RWPE1 (cell line): ENCODE measurements around the gene TMEM130.

Experiments used
- CTCF ChIA-PET: fragments of 350-600 bp; sonication (Branson Sonifier 250); formaldehyde crosslinking; extraction: SDS; loops from one replicate; lab custom pipeline; 2021; lab: Yijun Ruan, JAX
- POLR2A ChIA-PET: fragments of 400-600 bp; formaldehyde crosslinking; extraction: SDS; loops from one replicate; lab custom pipeline; 2020; ENCODE audit warnings: antibody characterized with exemption; ENCODE audit not compliant: low non-redundant PET; lab: Yijun Ruan, JAX
- DNase-seq: peaks from one replicate; pipeline ENCODE4 v3.0.0; 2012; ENCODE audit warnings: low spot score
- H3K27ac ChIP-seq: fragments of 450-650 bp; 2 replicates; pipeline ENCODE4 v1.5.1; 2017
- TF ChIP-seq, protein P1 (sequence below): fragments of 450-650 bp; conservative IDR thresholded peaks from 2 replicates; pipeline ENCODE4 v1.5.1; 2017; ENCODE audit warnings: low read depth, mild to moderate bottlenecking

Gene TMEM130

GRCh38 chr7:98866351-98866750, 3.5 kb downstream of the TMEM130 start:
- TF ChIP-seq, protein P1, sequence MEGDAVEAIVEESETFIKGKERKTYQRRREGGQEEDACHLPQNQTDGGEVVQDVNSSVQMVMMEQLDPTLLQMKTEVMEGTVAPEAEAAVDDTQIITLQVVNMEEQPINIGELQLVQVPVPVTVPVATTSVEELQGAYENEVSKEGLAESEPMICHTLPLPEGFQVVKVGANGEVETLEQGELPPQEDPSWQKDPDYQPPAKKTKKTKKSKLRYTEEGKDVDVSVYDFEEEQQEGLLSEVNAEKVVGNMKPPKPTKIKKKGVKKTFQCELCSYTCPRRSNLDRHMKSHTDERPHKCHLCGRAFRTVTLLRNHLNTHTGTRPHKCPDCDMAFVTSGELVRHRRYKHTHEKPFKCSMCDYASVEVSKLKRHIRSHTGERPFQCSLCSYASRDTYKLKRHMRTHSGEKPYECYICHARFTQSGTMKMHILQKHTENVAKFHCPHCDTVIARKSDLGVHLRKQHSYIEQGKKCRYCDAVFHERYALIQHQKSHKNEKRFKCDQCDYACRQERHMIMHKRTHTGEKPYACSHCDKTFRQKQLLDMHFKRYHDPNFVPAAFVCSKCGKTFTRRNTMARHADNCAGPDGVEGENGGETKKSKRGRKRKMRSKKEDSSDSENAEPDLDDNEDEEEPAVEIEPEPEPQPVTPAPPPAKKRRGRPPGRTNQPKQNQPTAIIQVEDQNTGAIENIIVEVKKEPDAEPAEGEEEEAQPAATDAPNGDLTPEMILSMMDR = no peak
- CTCF ChIA-PET = interaction anchor here (0.6 kb wide), 2 partner anchors 24 to 511 kb away, joined by 3 to 4 read pairs; no protein-coding TSS in a partner anchor
- POLR2A ChIA-PET = no interaction called here
- H3K27ac ChIP-seq = no peak overlapping the region
- no peak for DNase-seq

- no peak overlapping the region for H3K27ac ChIP-seq
- TF ChIP-seq, protein P1 = no peak
- ChIA-PET POLR2A (no interaction called here), CTCF (interaction anchor here (0.6 kb wide), 1 partner anchor 21 kb away, joined by 4 read pairs; no protein-coding TSS in a partner anchor)
- no peak for DNase-seq
Measured at GRCh38 chr7:98864731-98865453, 4.9 kb downstream of the TMEM130 start.

GRCh38 chr7:98863601-98864000, 6.2 kb downstream of the TMEM130 start:
- ChIA-PET POLR2A (no interaction called here), CTCF (interaction anchor here (0.9 kb wide), 1 partner anchor 9 kb away, joined by 4 read pairs; no protein-coding TSS in a partner anchor)
- H3K27ac ChIP-seq = no peak overlapping the region
- TF ChIP-seq, protein P1 = no peak
- no peak for DNase-seq

- ChIA-PET CTCF (no interaction called here), POLR2A (no interaction called here)
- no peak for DNase-seq
- TF ChIP-seq, protein P1 = no peak
- H3K27ac ChIP-seq = no peak overlapping the region
Measured at GRCh38 chr7:98862716-98863420, 6.9 kb downstream of the TMEM130 start.

DNA sequence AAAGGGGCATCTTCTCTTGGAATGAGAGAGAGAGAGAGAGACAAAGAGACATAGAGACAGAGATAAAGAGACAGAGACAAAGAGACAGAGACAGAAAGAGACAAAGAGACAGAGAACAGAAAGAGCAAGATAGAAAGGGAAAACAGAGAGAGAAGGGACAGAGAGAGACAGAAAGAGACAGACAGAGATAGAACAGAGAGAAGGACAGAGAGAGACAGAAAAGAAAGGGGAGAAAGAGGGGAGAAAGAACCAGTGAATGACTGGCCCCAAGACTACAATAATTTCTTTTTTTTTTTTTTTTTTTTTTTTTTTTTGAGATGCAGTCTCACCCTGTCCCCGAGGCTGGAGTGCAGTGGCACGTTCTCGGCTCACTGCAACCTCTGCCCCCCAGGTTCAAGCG, 7.6 kb downstream of the TMEM130 start:
- TF ChIP-seq, protein P1 = no peak
- no peak overlapping the region for H3K27ac ChIP-seq
- DNase-seq = no peak
- ChIA-PET POLR2A (no interaction called here), CTCF (no interaction called here)

GRCh38 chr7:98860071-98860470, 9.7 kb downstream of the TMEM130 start:
- H3K27ac ChIP-seq = no peak overlapping the region
- TF ChIP-seq, protein P1 = no peak
- CTCF ChIA-PET = no interaction called here
- POLR2A ChIA-PET = interaction anchor here (0.6 kb wide), 1 partner anchor 17 kb away, joined by 3 read pairs; no protein-coding TSS in a partner anchor
- DNase-seq = no peak
